GM10248 (cell line): Measurements from ENCODE around the gene PPP1R9A.

Experiments used
- CTCF ChIA-PET: fragments of 300-600 bp; sonication (Branson Sonifier 250); formaldehyde crosslinking; extraction: SDS; loops from one replicate; lab custom pipeline; 2021; ENCODE audit warnings: antibody characterized with exemption; lab: Yijun Ruan, JAX
- POLR2A ChIA-PET: fragments of 350-650 bp; sonication (Branson Sonifier 250); formaldehyde crosslinking; extraction: SDS; loops from one replicate; lab custom pipeline; 2020; ENCODE audit warnings: antibody characterized with exemption; lab: Yijun Ruan, JAX
- DNase-seq: peaks from one replicate; pipeline ENCODE4 v3.0.0; 2012; ENCODE audit errors: extremely low spot score
- CTCF ChIP-seq: IDR thresholded peaks from 2 replicates; pipeline ENCODE4 v1.5.1; 2012; ENCODE audit warnings: mild to moderate bottlenecking, low read depth; ENCODE audit errors: extremely low read depth, missing control alignments, control extremely low read depth

The PPP1R9A gene

GRCh38 chr7:95317966-95318365 is 410.6 kb downstream of the PPP1R9A start:
- ChIA-PET CTCF (no interaction called here), POLR2A (no interaction called here)
- no peak for DNase-seq
- no peak for TF ChIP-seq CTCF

GRCh38 chr7:95318501-95319100 is 411.2 kb downstream of the PPP1R9A start:
- TF ChIP-seq CTCF: no peak
- no peak for DNase-seq
- ChIA-PET CTCF (no interaction called here), POLR2A (no interaction called here)

- no peak for DNase-seq
Observed at GRCh38 chr7:95319570-95319969, 412.2 kb downstream of the PPP1R9A start.

GRCh38 chr7:95320651-95321050 is 413.3 kb downstream of the PPP1R9A start:
- no peak for TF ChIP-seq CTCF
- POLR2A ChIA-PET: no interaction called here
- DNase-seq: no peak
- CTCF ChIA-PET: no interaction called here

More at GRCh38 chr7:95319570-95319969, 412.2 kb downstream of the PPP1R9A start:
- ChIA-PET POLR2A (no interaction called here), CTCF (no interaction called here)
- no peak for TF ChIP-seq CTCF

- TF ChIP-seq CTCF: no peak
- ChIA-PET CTCF (no interaction called here), POLR2A (interaction anchor here (0.5 kb wide), 1 partner anchor 78 kb away, joined by 3 read pairs; no protein-coding TSS in a partner anchor)
- no peak for DNase-seq
Observed at GRCh38 chr7:95321720-95322119, 414.3 kb downstream of the PPP1R9A start.

GRCh38 chr7:95322396-95322795 is 415.0 kb downstream of the PPP1R9A start:
- no peak for TF ChIP-seq CTCF
- ChIA-PET CTCF (no interaction called here), POLR2A (no interaction called here)
- no peak for DNase-seq
